Skeletal muscle satellite cell (primary cell): ENCODE results near the gene EIF2AK2.

Source experiments
- H3K27me3 ChIP-seq: 2 replicates; pipeline ENCODE4 v1.7.0; 2013; ENCODE audit warnings: low read length; ENCODE audit not compliant: control insufficient read depth, insufficient read depth
- H3K36me3 ChIP-seq: 2 replicates; pipeline ENCODE4 v1.7.0; 2013; ENCODE audit warnings: mild to moderate bottlenecking, control low read depth, low read length; ENCODE audit not compliant: insufficient read depth
- H3K4me1 ChIP-seq: 2 replicates; pipeline ENCODE4 v1.7.0; 2013; ENCODE audit warnings: low read length; ENCODE audit not compliant: control insufficient read depth, insufficient read depth
- H3K4me2 ChIP-seq: 2 replicates; pipeline ENCODE4 v1.7.0; 2013; ENCODE audit warnings: mild to moderate bottlenecking, low read length
- H3K4me3 ChIP-seq: 2 replicates; pipeline ENCODE4 v1.7.0; 2013; ENCODE audit warnings: low read length
- H3K9ac ChIP-seq: 2 replicates; pipeline ENCODE4 v1.7.0; 2013; ENCODE audit warnings: mild to moderate bottlenecking, low read depth, low read length, moderate library complexity
- H3K9me3 ChIP-seq: replicated peaks from 2 replicates; pipeline ENCODE4 v1.7.0; 2013; ENCODE audit warnings: mild to moderate bottlenecking, control low read depth, low read length

The EIF2AK2 gene

GRCh38 chr2:37191253-37191652 is 34.5 kb upstream of the EIF2AK2 start:
- H3K4me3 ChIP-seq = no peak overlapping the region
- H3K9me3 ChIP-seq = no peaks in the 10 kb centered on the region
- no peak overlapping the region for H3K9ac ChIP-seq
- H3K27me3 ChIP-seq = peaks cover 1% of the 10 kb centered on the region
- no peaks in the 10 kb centered on the region for H3K36me3 ChIP-seq
- H3K4me1 ChIP-seq = peaks cover 12% of the 10 kb centered on the region
- no peak overlapping the region for H3K4me2 ChIP-seq

GRCh38 chr2:37190290-37190689 is 33.5 kb upstream of the EIF2AK2 start:
- Histone ChIP-seq H3K9ac (no peak overlapping the region), H3K36me3 (no peaks in the 10 kb centered on the region), H3K9me3 (no peaks in the 10 kb centered on the region), H3K4me3 (no peak overlapping the region), H3K4me1 (peaks cover 10% of the 10 kb centered on the region), H3K4me2 (no peak overlapping the region), H3K27me3 (peaks cover 7% of the 10 kb centered on the region)

- Histone ChIP-seq H3K9me3 (no peaks in the 10 kb centered on the region), H3K9ac (no peak overlapping the region), H3K4me3 (no peak overlapping the region), H3K36me3 (no peaks in the 10 kb centered on the region), H3K4me1 (peaks cover 10% of the 10 kb centered on the region), H3K4me2 (no peak overlapping the region), H3K27me3 (peaks cover 7% of the 10 kb centered on the region)
These were observed 32.8 kb upstream of the EIF2AK2 start for GRCh38 chr2:37189452-37190153.

GRCh38 chr2:37188570-37188969 is 31.8 kb upstream of the EIF2AK2 start, which contains the start of gene SULT6B1:
Gene SULT6B1 (minus strand): TSS chr2:37188670. CDS start chr2:37188640, 30 bp downstream.
- H3K9ac ChIP-seq = no peak within 1 kb of the TSS
- H3K27me3 ChIP-seq = peaks cover 7% of the 10 kb centered on the region
- H3K4me1 ChIP-seq = peaks cover 10% of the 10 kb centered on the region
- no peak within 1 kb of the TSS for H3K4me2 ChIP-seq
- H3K36me3 ChIP-seq = no peaks in the 10 kb centered on the region
- no peaks in the 10 kb centered on the region for H3K9me3 ChIP-seq
- H3K4me3 ChIP-seq = no peak within 1 kb of the TSS

- Histone ChIP-seq H3K9ac (no peak overlapping the region), H3K4me3 (no peak overlapping the region), H3K4me1 (no peaks in the 10 kb centered on the region)
These were observed 25.2 kb upstream of the EIF2AK2 start for GRCh38 chr2:37181726-37182684.

GRCh38 chr2:37180640-37181039 is 23.9 kb upstream of the EIF2AK2 start:
- Histone ChIP-seq H3K9ac (no peak overlapping the region), H3K9me3 (no peaks in the 10 kb centered on the region), H3K4me1 (no peaks in the 10 kb centered on the region)

More at GRCh38 chr2:37181726-37182684, 25.2 kb upstream of the EIF2AK2 start:
- Histone ChIP-seq H3K27me3 (peaks cover 23% of the 10 kb centered on the region), H3K36me3 (no peaks in the 10 kb centered on the region), H3K4me2 (no peak overlapping the region), H3K9me3 (no peaks in the 10 kb centered on the region)

GRCh38 chr2:37180006-37180639 is 23.3 kb upstream of the EIF2AK2 start:
- H3K4me3 ChIP-seq = no peak overlapping the region
- H3K27me3 ChIP-seq = peaks cover 16% of the 10 kb centered on the region
- H3K4me2 ChIP-seq = no peak overlapping the region
- no peaks in the 10 kb centered on the region for H3K36me3 ChIP-seq
- H3K9me3 ChIP-seq = no peaks in the 10 kb centered on the region
- H3K4me1 ChIP-seq = no peaks in the 10 kb centered on the region
- no peak overlapping the region for H3K9ac ChIP-seq

More at GRCh38 chr2:37180640-37181039, 23.9 kb upstream of the EIF2AK2 start:
- no peaks in the 10 kb centered on the region for H3K36me3 ChIP-seq
- H3K4me2 ChIP-seq = no peak overlapping the region
- H3K4me3 ChIP-seq = no peak overlapping the region
- peaks cover 16% of the 10 kb centered on the region for H3K27me3 ChIP-seq

- Histone ChIP-seq H3K36me3 (no peaks in the 10 kb centered on the region), H3K4me3 (no peak overlapping the region), H3K4me1 (no peaks in the 10 kb centered on the region), H3K9ac (no peak overlapping the region), H3K4me2 (no peak overlapping the region), H3K27me3 (peaks cover 4% of the 10 kb centered on the region), H3K9me3 (no peaks in the 10 kb centered on the region)
These were observed 17.0 kb upstream of the EIF2AK2 start for GRCh38 chr2:37173741-37174140.

GRCh38 chr2:37171624-37171950 is 14.8 kb upstream of the EIF2AK2 start:
- peaks cover 5% of the 10 kb centered on the region for H3K4me1 ChIP-seq
- no peaks in the 10 kb centered on the region for H3K36me3 ChIP-seq
- H3K9me3 ChIP-seq = no peaks in the 10 kb centered on the region
- no peak overlapping the region for H3K4me3 ChIP-seq
- no peaks in the 10 kb centered on the region for H3K27me3 ChIP-seq
- H3K9ac ChIP-seq = no peak overlapping the region
- H3K4me2 ChIP-seq = no peak overlapping the region

- no peaks in the 10 kb centered on the region for H3K36me3 ChIP-seq
- peaks cover 5% of the 10 kb centered on the region for H3K4me1 ChIP-seq
- H3K4me3 ChIP-seq = no peak overlapping the region
- no peak overlapping the region for H3K4me2 ChIP-seq
- H3K27me3 ChIP-seq = no peaks in the 10 kb centered on the region
- no peak overlapping the region for H3K9ac ChIP-seq
- no peaks in the 10 kb centered on the region for H3K9me3 ChIP-seq
These were observed 11.6 kb upstream of the EIF2AK2 start for GRCh38 chr2:37168217-37168981.
